ENCODE results near the gene MARCHF9.

Gene MARCHF9

GRCh38 chr12:57724936-57725740 is 29.8 kb upstream of the MARCHF9 start:
- no peak for DNase-seq

DNA sequence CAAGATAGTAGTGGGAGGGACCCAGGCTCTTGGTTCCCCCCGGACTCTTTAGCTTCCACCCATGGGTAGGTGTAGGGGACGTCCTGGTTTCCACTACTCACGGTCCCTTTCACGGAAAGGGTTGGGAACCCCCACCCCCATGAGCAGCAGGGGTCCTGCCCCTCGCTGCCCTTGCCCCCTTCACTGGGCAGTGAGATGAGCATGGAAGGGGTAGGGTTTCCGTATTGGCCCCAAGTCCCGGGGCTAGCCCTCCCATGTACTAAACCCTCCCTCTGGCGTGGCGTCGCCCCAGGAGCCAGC is 29.1 kb upstream of the MARCHF9 start:
- no peak for DNase-seq

- no peak for DNase-seq
Observed at GRCh38 chr12:57726151-57726883, 28.6 kb upstream of the MARCHF9 start.

DNA sequence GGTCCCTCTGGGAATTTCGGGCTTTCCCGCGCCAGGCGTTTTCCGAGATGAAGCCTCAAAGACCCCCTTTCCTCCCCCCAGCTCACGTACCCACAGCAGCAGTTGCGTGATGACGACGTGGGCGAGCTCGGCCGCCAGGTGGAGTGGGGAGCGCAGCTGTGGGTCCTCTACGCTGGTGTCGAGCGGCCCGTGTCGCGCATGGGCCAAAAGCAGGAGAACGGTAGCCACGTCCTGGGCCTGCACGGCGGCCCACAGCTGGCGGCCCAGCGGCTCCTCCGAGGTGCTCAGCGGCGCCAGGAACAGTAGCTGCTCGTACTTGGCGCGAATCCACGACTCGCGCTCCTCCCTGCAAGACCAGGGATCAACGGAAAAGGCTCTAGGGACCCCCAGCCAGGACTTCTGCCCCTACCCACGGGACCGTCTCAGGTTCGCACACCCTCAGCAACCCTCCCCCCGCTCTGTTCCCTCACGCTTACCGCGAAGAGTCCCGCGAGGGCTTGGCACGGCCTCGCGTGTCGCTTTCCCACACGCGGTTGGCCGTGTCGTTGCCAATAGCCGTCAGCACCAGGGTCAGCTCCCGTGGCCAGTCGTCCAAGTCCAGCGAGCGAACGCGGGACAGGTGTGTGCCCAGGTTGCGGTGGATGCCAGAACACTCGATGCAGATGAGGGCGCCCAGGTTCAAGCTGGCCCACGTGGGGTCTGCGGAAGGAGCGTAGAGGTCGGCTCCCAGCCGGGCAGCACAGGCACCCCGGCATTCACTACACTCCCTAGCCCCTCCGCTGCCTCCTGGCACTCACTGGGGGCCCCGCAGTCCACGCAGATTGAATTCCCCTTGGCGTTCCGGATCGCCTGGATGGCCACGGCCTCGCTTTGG is 27.8 kb upstream of the MARCHF9 start:
- DNase-seq = no peak

- no peak for DNase-seq
Observed at GRCh38 chr12:57727758-57728395, 27.0 kb upstream of the MARCHF9 start.

- DNase-seq = no peak
Observed at GRCh38 chr12:57729321-57729844, 25.5 kb upstream of the MARCHF9 start.

DNA sequence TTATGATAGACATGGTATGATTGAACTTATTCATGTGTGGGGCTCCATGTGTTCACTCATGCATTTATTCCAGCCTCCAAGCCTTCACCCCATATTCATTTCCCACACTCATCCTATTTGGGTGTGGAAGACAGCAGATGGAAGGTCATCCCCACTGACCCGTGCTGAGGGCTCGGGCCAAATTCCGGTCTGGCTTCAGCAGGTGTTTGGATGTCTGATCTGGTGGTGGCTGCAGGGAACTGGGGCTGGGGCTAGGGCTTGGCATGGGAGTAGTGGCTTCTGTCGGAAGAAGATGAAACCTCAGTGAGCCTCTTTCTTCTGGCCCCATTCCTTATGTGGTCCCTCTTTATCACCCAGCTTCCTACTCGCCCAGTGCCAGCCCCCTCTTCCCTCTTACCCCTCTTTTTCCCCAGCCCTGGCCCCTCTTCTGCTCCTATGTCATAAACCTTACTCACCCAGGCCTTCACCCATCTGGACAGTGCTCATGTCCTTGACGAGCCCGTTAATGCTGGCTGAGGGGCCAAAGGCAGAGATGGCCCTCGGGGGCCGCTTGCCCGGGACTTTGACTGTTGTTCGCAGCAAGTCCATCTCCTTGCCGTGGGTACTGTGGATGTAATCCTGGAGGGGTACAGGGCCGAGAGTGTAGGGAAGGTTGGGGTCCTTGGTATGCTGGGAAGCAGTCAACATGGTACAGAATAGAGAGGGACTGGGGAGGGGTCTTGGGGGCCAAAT is 24.4 kb upstream of the MARCHF9 start:
- no peak for DNase-seq

DNA sequence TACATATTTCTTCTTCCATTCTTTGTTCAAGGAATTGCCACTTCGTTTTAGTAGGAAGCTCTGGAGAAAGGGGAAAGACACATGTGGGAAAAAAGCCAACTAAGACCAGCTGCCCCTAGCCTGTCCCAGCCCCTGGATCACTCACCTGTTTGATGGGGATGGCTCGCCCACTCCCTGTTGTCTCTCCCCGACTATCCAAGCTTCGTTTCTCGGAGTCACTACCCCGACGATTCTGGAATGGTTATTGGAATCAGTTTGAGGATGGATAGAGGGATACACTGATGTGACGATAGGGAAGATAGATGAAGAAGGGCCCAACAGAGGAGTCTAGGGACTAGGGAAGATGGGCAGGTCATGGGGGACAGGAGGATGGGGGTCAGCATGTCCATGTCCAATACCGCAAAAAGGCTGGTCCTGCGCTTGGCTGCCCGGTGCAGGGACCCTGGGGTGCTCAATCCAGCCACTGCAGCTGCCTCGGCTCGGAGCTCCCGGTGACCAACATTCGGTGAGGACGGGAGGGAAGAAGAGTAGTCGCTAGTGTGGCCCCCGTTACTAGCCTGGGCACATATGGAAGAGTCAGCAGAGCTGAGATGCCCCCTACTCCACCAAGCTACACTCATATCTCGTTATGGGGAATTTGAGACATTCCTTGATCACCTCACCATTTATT is 23.4 kb upstream of the MARCHF9 start:
- DNase-seq = no peak

GRCh38 chr12:57732270-57732669 is 22.6 kb upstream of the MARCHF9 start:
- no peak for DNase-seq

DNA sequence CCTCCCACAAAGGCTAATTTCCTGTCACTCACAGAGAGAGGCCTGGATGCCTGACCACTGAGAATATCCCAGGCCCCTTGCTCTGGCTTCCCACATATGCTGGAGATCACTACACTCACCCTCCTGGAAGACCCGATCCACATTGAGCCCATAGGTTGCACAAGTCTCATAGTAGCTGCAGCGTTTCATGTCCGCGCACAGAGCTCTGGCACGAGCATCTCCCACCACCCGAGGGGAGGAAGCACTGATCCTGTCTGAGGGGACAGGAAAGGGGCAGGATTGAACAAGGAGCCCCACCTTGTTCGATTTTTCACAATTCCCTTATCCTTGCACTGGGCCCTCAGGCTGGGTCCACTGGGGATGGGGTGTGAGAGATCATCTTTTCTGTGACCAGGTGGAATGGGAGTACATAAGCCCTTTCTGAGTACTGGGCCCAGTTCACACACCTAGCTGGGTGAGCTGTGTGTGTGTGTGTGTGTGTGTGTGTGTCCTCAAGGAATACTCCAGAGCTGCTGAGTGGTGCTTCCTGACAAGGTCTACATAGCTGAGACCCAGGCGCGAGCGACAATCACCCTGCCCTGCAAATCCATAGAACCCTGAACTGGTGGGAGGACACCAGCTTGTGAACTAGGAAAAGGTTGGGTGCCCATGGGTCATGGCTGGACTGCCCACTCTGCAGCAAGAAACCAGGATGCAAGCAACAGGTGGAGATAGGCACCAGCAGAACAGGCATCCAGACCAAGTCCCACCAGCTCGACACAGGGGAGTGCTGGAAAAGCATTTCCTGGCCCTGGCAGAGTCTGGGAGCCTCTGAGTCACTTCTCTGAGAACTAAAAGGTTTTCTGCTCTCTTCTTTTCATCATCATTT is 21.9 kb upstream of the MARCHF9 start:
- DNase-seq = no peak

- no peak for DNase-seq
Observed at GRCh38 chr12:57733928-57734327, 21.0 kb upstream of the MARCHF9 start.

GRCh38 chr12:57734591-57734990 is 20.3 kb upstream of the MARCHF9 start:
- DNase-seq = no peak

GRCh38 chr12:57735198-57735855 is 19.6 kb upstream of the MARCHF9 start:
- no peak for DNase-seq

DNA sequence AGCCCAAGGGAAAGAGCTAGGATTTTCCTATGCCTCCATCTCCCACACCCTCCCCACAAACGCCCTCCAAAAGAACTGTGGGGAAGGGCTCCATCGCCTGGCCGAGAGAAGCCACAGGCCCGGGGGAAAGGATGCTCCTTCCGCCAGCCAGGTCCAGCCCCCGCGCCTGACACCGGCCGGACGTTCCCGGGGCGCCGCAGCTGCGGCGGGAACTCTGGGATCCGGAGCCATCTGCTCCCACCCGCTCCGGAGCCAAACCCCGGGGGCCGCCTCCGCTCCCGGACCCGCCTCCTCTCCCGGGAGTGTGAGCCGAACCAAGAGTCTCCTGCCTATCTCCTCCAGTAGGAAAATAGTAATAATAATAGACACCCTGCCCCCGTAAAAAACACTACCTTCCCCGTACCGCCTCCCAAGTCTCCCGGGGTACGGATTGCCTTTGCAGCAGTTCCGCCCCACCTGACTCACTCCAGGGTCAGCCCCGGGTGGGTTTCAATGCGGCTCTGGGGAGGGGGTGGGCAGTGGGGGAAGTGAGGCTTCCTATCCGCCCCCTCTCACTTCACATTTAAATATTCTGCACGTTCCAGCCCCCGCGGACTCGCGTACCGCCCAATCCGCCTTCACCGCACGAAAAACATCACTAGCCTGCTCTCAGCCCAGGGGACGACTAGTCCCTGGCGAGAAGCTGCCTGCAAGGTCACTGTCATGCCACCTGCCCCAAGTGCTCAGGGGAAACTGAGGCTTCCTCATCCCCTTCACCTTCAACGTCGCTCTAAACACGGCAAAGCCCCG is 18.8 kb upstream of the MARCHF9 start:
- DNase-seq = no peak

- DNase-seq = no peak
Observed at GRCh38 chr12:57736741-57737466, 18.0 kb upstream of the MARCHF9 start.

- DNase-seq = no peak
Observed at GRCh38 chr12:57737467-57738460, 17.1 kb upstream of the MARCHF9 start.

- no peak for DNase-seq
Observed at GRCh38 chr12:57738661-57739237, 16.2 kb upstream of the MARCHF9 start, which contains the start of gene AGAP2. Gene AGAP2 (minus strand): TSS chr12:57738742. CDS start chr12:57738246, 496 bp downstream.
